ENCODE data around the gene WNT10A. TPM values are rescaled to one million over a fixed set of nuclear protein-coding genes. Genes with fewer than 3 reads are reported as not detected.
"Not testable (repeated sequence)": the region's sequence is repeated elsewhere in the genome, so short reads cannot be mapped to it uniquely, and the experiment has no call there.

The WNT10A gene
- polyA plus RNA-seq, 2 of the 4 experiments (the other 2 are of a cell fraction): not detected

DNA sequence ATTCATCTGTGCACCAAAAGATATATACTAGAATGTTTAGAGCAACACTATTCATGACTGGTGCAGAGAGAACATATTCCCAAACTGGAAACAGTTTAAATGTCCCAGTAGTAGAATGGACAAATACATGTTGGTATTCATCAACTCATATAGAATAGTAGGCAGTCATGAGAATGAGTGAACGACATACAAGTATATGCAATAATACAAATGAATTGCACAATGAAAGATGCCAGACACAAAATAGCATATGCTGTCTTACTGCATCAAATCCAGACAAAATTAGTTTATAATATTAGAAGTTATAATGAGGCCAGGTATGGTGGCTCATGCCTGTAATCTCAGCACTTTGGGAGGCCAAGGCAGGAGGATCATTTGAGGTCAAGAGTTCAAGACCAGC is 40.8 kb upstream of the WNT10A start:
- Histone ChIP-seq H3K4me1 (no peaks in the 10 kb centered on the region), H3K27ac (no peak overlapping the region), H3K4me3 (no peak overlapping the region), H3K9me3 (peaks cover 7% of the 10 kb centered on the region; the same call in 1 of the 3 replicates), H3K4me2 (no peak overlapping the region)
- no peak for TF ChIP-seq EHF (CRISPR knock-in tag; IDR thresholded peaks at IDR 0.05)
- WGBS (ENCODE audit: missing lambda C conversion rate): 19% methylated on average over 1 of the region's 1 CpG
- DNase-seq (ENCODE audit: low read depth in 1 of 2, low spot score in 1 of 2): no peak
- FAIRE-seq: no peak
- ChIA-PET POLR2A (no interaction called here), CTCF (interaction anchor here (0.9 to 3.8 kb wide), 2 partner anchors 8 to 108 kb away, joined by 3 to 24 read pairs; no protein-coding TSS in a partner anchor)
- no peak for ATAC-seq

DNA sequence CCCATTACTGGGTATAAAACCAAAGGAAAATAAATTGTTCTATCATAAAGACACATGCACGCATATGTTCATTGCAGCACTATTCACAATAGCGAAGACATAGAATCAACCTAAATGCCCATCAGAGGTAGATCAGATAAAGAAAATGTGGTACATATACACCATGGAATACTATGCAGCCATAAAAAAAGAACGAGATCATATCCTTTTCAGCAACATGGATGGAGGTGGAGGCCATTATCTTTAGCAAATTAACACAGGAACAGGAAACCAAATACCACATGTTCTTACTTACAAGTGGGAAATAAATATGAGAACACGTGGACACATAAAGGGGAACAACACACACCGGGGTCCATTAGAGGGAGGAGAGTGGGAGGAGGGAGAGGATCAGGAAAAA is 36.3 kb upstream of the WNT10A start:
- TF ChIP-seq KDM1A (IDR thresholded peaks at IDR 0.05; ENCODE audit: low read depth): 0 out of 2 replicates have a peak, but pooled peaks have one; percentile 39
- CTCF ChIA-PET: interaction anchor here (0.8 kb wide), 1 partner anchor 10 kb away, joined by 8 read pairs; no protein-coding TSS in a partner anchor
- H3K4me2 ChIP-seq; H3K4me3 ChIP-seq; H3K27ac ChIP-seq; H3K9me3 ChIP-seq; FAIRE-seq; H3K4me1 ChIP-seq; DNase-seq (ENCODE audit: low read depth in 1 of 2, low spot score in 1 of 2); POLR2A ChIA-PET; ATAC-seq: not testable (repeated sequence)
- 80% methylated on average over 5 of the region's 5 CpGs for WGBS (ENCODE audit: missing lambda C conversion rate)

DNA sequence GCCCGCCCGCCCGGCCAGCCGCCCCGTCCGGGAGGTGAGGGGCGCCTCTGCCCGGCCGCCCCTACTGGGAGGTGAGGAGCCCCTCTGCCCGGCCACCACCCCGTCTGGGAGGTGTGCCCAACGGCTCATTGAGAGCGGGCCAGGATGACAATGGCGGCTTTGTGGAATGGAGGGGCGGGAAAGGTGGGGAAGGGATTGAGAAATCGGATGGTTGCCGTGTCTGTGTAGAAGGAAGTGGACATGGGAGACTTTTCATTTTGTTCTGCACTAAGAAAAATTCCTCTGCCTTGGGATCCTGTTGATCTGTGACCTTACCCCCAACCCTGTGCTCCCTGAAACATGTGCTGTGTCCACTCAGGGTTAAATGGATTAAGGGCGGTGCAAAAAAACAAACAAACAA is 33.7 kb upstream of the WNT10A start:
- 19% methylated on average over 5 of the region's 18 CpGs for WGBS (ENCODE audit: missing lambda C conversion rate)
- CTCF ChIA-PET: interaction anchor here (0.6 to 2.7 kb wide), 86 partner anchors 9 to 492 kb away, joined by 3 to 58 read pairs (median 5); partner anchors contain the start of genes BCS1L, PRKAG3, RNF25 and STK36
- POLR2A ChIA-PET: interaction anchor here (0.6 to 1.0 kb wide), 2 partner anchors 136 to 175 kb away, joined by 3 to 6 read pairs; partner anchors contain the start of genes RNF25, STK36 and TTLL4
- peak overlapping the region; percentile 64 for H3K4me2 ChIP-seq
- peak overlapping the region in 1 of 2 experiments; percentile 68; a peak in 3 of 6 replicates for H3K27ac ChIP-seq
- ATAC-seq: peak in 1 of 2 experiments; percentile 10; a peak in 3 of 6 replicates
- not testable (repeated sequence) for H3K9me3 ChIP-seq; FAIRE-seq; DNase-seq (ENCODE audit: low read depth in 1 of 2, low spot score in 1 of 2); H3K4me1 ChIP-seq
- 0 out of 3 replicates have a peak overlapping the region, but pooled peaks have one; percentile 20 for H3K4me3 ChIP-seq

DNA sequence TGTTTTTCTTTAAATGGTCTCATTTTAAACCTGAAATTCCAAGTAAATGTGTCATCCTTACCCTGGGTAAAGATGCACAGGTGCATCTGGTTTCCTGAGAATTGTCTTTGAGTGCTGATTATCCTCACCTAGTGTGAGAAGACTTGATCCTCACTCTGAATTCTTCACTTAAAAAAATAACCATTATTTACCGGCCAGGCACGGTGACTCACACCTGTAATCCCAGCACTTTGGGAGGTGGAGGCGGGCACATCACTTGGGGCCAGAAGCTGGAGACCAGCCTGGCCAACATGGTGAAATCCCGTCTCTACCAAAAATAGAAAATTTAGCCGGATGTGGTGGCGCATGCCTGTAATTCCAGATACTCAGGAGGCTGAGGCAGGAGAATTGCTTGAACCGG is 30.9 kb upstream of the WNT10A start:
- ChIA-PET CTCF (interaction anchor here (0.7 to 6.0 kb wide), 6 partner anchors 27 to 461 kb away, joined by 3 to 47 read pairs (median 11); partner anchors contain the start of genes BCS1L and ZNF142), POLR2A (no interaction called here)
- H3K4me1 ChIP-seq: peaks cover 11% of the 10 kb centered on the region
- H3K27ac ChIP-seq: no peak overlapping the region
- H3K9me3 ChIP-seq: no peaks in the 10 kb centered on the region
- TF ChIP-seq CHD2 (IDR thresholded peaks at IDR 0.05; ENCODE audit: low read length, partially characterized antibody) (no peak), GATA3 (IDR thresholded peaks at IDR 0.05; ENCODE audit: borderline replicate concordance) (no peak), POLR2A (IDR thresholded peaks at IDR 0.05; ENCODE audit: low read length) (no peak), ZNF302 (CRISPR knock-in tag; IDR thresholded peaks at IDR 0.05) (no peak), CEBPB (IDR thresholded peaks at IDR 0.05) (no peak), EHMT2 (IDR thresholded peaks at IDR 0.05; ENCODE audit: low read depth) (no peak), FOXS1 (CRISPR knock-in tag; IDR thresholded peaks at IDR 0.05) (no peak), KDM5A (IDR thresholded peaks at IDR 0.05) (no peak), RCOR1 (IDR thresholded peaks at IDR 0.05; ENCODE audit: low read depth, low read length) (no peak)
- TF ChIP-seq, protein P1, sequence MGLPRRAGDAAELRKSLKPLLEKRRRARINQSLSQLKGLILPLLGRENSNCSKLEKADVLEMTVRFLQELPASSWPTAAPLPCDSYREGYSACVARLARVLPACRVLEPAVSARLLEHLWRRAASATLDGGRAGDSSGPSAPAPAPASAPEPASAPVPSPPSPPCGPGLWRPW (IDR thresholded peaks at IDR 0.05): no peak
- TF ChIP-seq, protein P2, sequence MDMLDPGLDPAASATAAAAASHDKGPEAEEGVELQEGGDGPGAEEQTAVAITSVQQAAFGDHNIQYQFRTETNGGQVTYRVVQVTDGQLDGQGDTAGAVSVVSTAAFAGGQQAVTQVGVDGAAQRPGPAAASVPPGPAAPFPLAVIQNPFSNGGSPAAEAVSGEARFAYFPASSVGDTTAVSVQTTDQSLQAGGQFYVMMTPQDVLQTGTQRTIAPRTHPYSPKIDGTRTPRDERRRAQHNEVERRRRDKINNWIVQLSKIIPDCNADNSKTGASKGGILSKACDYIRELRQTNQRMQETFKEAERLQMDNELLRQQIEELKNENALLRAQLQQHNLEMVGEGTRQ (IDR thresholded peaks at IDR 0.05): no peak
- TF ChIP-seq, protein P3, sequence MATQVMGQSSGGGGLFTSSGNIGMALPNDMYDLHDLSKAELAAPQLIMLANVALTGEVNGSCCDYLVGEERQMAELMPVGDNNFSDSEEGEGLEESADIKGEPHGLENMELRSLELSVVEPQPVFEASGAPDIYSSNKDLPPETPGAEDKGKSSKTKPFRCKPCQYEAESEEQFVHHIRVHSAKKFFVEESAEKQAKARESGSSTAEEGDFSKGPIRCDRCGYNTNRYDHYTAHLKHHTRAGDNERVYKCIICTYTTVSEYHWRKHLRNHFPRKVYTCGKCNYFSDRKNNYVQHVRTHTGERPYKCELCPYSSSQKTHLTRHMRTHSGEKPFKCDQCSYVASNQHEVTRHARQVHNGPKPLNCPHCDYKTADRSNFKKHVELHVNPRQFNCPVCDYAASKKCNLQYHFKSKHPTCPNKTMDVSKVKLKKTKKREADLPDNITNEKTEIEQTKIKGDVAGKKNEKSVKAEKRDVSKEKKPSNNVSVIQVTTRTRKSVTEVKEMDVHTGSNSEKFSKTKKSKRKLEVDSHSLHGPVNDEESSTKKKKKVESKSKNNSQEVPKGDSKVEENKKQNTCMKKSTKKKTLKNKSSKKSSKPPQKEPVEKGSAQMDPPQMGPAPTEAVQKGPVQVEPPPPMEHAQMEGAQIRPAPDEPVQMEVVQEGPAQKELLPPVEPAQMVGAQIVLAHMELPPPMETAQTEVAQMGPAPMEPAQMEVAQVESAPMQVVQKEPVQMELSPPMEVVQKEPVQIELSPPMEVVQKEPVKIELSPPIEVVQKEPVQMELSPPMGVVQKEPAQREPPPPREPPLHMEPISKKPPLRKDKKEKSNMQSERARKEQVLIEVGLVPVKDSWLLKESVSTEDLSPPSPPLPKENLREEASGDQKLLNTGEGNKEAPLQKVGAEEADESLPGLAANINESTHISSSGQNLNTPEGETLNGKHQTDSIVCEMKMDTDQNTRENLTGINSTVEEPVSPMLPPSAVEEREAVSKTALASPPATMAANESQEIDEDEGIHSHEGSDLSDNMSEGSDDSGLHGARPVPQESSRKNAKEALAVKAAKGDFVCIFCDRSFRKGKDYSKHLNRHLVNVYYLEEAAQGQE (IDR thresholded peaks at IDR 0.05): no peak
- TF ChIP-seq, protein P4, sequence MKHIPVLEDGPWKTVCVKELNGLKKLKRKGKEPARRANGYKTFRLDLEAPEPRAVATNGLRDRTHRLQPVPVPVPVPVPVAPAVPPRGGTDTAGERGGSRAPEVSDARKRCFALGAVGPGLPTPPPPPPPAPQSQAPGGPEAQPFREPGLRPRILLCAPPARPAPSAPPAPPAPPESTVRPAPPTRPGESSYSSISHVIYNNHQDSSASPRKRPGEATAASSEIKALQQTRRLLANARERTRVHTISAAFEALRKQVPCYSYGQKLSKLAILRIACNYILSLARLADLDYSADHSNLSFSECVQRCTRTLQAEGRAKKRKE (CRISPR knock-in tag; IDR thresholded peaks at IDR 0.05; ENCODE audit: low read depth): no peak
- ATAC-seq (no peak), FAIRE-seq (no peak), DNase-seq (ENCODE audit: low read depth in 1 of 2, low spot score in 1 of 2) (no peak)
- no peak overlapping the region for H3K4me2 ChIP-seq
- H3K4me3 ChIP-seq: no peak overlapping the region
- WGBS (ENCODE audit: missing lambda C conversion rate): 46% methylated on average over 7 of the region's 7 CpGs
